ENCODE measurements around the gene IPCEF1. TPM values are rescaled to one million over a fixed set of nuclear protein-coding genes. Genes with fewer than 3 reads are reported as not detected.
"Not testable (repeated sequence)": the region's sequence is repeated elsewhere in the genome, so short reads cannot be mapped to it uniquely, and the experiment has no call there.

The IPCEF1 gene
- total RNA-seq, 5 donors from 2014 or later (not counting 1 experiment from before 2014, with no cell fraction given): 57.6 to 132 (median 69.4) TPM

DNA sequence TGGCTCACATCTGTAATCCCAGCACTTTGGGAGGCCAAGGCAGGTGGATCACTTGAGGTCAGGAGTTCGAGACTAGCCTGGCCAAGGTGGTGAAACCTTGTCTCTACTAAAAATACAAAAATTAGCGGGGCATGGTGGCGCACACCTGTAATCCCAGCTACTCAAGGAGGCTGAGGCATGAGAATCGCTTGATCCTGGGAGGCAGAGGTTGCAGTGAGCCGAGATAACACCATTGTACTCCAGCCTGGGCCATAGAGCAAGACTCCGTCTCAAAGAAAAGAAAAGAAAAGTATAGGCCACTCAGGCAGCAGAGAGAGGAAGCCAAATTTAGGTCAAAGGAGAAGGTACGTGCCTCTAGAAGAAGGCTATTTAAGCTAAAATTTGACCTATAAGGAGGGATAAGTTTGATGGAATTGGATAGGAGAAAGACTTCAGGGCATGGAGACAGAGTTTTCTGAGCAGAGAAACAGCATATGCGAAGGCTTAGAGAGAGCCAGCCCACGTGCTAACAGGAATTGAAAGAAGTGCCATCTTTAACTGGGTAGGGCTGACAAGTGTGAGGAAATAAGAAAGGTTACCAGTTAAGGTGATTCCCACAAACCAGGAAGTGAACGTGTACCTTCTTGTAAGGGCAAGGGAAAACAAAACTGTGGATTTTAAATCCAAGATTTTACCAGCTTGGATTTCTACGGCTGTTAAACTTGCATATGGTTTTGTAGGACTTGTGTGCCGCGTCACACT, 113.8 kb downstream of the IPCEF1 start:
- 62% methylated on average over 7 of the region's 13 CpGs for WGBS (ENCODE audit: insufficient coverage)
- Histone ChIP-seq H3K36me3 (ENCODE audit: control insufficient read depth in 2 of 2, extremely low read depth in 1 of 2, insufficient read depth in 1 of 2, low read length in 1 of 2) (peaks cover 0 to 23% of the 10 kb centered on the region in 2 donors), H3K4me1 (ENCODE audit: control insufficient read depth in 1 of 2, extremely low read depth in 1 of 2, insufficient read depth in 2 of 2, low read length in 2 of 2) (peaks cover 36 to 56% of the 10 kb centered on the region in 2 experiments), H3K9me3 (no peaks in the 10 kb centered on the region), H3K27ac (ENCODE audit: low read length) (peak overlapping the region; percentile 88), H3K4me3 (ENCODE audit: control insufficient read depth in 1 of 2, extremely low read depth in 1 of 2, low read length in 1 of 2) (no peak overlapping the region), H3K27me3 (replicated peaks in 1 of 2; ENCODE audit: control insufficient read depth in 2 of 2, extremely low read depth in 1 of 2, insufficient read depth in 2 of 2, low read length in 1 of 2) (no peaks in the 10 kb centered on the region)
- Mint-ChIP-seq H3K4me1 (peaks cover 64 to 91% (median 78%) of the 10 kb centered on the region in 3 donors), H3K9me3 (peaks cover 0 to 6% (median 6%) of the 10 kb centered on the region in 3 donors), H3K4me3 (peak overlapping the region; percentile 92 to 96 (median 93)), H3K36me3 (peaks cover 44% of the 10 kb centered on the region), H3K27ac (peak overlapping the region; percentile 93 to 97), H3K27me3 (no peaks in the 10 kb centered on the region)
- POLR2A ChIA-PET: no interaction called here
- CTCF ChIA-PET: interaction anchor here (0.8 to 1.0 kb wide), 2 partner anchors 11 to 34 kb away, joined by 3 read pairs; no protein-coding TSS in a partner anchor
- ATAC-seq (replicated peaks in 1 of 4): no peak
- no peak for DNase-seq

DNA sequence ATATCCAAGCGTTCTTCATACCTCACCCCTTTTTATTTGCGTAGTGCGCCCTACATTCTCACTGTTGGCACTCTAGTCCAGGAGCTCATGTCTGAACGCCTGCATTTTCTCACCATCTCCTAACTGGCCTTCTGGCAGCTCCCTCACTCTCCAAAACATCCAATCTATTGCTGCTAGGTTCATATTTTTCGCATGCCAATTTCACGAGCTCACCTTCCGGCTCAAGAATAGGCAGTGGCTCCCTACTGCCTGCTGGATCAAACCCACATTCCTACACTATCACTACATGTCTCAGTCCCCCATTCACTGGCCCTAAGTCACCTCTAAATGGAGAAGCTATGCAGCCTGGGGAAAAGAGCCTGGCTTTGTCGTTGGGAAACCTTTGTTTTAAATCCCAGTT, 115.0 kb downstream of the IPCEF1 start:
- H3K4me1 Mint-ChIP-seq: peaks cover 71 to 92% (median 80%) of the 10 kb centered on the region in 3 donors
- 88% methylated on average over 6 of the region's 8 CpGs for WGBS (ENCODE audit: insufficient coverage)

DNA sequence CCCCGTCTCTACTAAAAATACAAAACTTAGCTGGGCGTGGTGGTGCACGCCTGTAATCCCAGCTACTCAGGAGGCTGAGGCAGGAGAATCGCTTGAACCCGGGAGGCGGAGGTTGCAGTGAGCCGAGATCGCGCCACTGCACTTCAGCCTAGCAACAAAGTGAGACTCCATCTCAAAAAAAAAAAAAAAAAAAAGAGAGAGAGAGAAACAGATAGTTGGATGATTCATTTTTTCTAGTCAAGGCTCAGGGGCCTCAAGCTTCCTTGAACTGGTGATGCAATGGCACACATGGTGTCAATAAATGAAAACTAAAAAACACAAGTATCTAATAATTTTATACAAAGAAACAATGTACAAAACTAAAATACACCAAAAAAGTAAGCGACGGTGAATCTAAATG, 115.5 kb downstream of the IPCEF1 start:
- not testable (repeated sequence) for H3K27me3 Mint-ChIP-seq; H3K4me3 ChIP-seq (ENCODE audit: control insufficient read depth in 1 of 2, extremely low read depth in 1 of 2, low read length in 1 of 2); DNase-seq; H3K27me3 ChIP-seq (replicated peaks in 1 of 2; ENCODE audit: control insufficient read depth in 2 of 2, extremely low read depth in 1 of 2, insufficient read depth in 2 of 2, low read length in 1 of 2); H3K9me3 Mint-ChIP-seq; H3K9me3 ChIP-seq
- Mint-ChIP-seq H3K36me3 (peaks cover 48% of the 10 kb centered on the region), H3K4me3 (peak overlapping the region; percentile 18 to 92 (median 72)), H3K4me1 (peaks cover 76 to 92% (median 82%) of the 10 kb centered on the region in 3 donors), H3K27ac (peak overlapping the region; percentile 83 to 92)
- H3K36me3 ChIP-seq (ENCODE audit: control insufficient read depth in 2 of 2, extremely low read depth in 1 of 2, insufficient read depth in 1 of 2, low read length in 1 of 2): peaks cover 0 to 28% of the 10 kb centered on the region in 2 donors
- CTCF ChIA-PET: interaction anchor here (0.5 to 2.1 kb wide), 4 partner anchors 9 to 261 kb away, joined by 5 to 6 read pairs (median 6); no protein-coding TSS in a partner anchor
- H3K27ac ChIP-seq (ENCODE audit: low read length): peak overlapping the region; percentile 38
- peak in 3 of 4 experiments; percentile 18 to 33 (median 24) for ATAC-seq (replicated peaks in 1 of 4)
- 60% methylated on average over 2 of the region's 11 CpGs for WGBS (ENCODE audit: insufficient coverage)
- POLR2A ChIA-PET: interaction anchor here (0.6 to 1.0 kb wide), 4 partner anchors 9 to 19 kb away, joined by 3 to 9 read pairs (median 4); no protein-coding TSS in a partner anchor
- H3K4me1 ChIP-seq (ENCODE audit: control insufficient read depth in 1 of 2, extremely low read depth in 1 of 2, insufficient read depth in 2 of 2, low read length in 2 of 2): peaks cover 34 to 56% of the 10 kb centered on the region in 2 experiments

More for the DNA sequence above, 115.0 kb downstream of the IPCEF1 start:
- peaks cover 0 to 6% (median 6%) of the 10 kb centered on the region in 3 donors for H3K9me3 Mint-ChIP-seq
- H3K27me3 Mint-ChIP-seq: no peaks in the 10 kb centered on the region
- H3K4me1 ChIP-seq (ENCODE audit: control insufficient read depth in 1 of 2, extremely low read depth in 1 of 2, insufficient read depth in 2 of 2, low read length in 2 of 2): peaks cover 34 to 56% of the 10 kb centered on the region in 2 experiments
- peaks cover 52% of the 10 kb centered on the region for H3K36me3 Mint-ChIP-seq
- peaks cover 0 to 28% of the 10 kb centered on the region in 2 donors for H3K36me3 ChIP-seq (ENCODE audit: control insufficient read depth in 2 of 2, extremely low read depth in 1 of 2, insufficient read depth in 1 of 2, low read length in 1 of 2)
- H3K4me3 Mint-ChIP-seq: peak overlapping the region; percentile 58 to 92 (median 72)
- POLR2A ChIA-PET: interaction anchor here (0.5 to 1.0 kb wide), 4 partner anchors 9 to 20 kb away, joined by 3 to 9 read pairs (median 3); no protein-coding TSS in a partner anchor
- H3K27ac ChIP-seq (ENCODE audit: low read length): peak overlapping the region; percentile 38
- CTCF ChIA-PET: interaction anchor here (0.8 to 2.1 kb wide), 3 partner anchors 31 to 84 kb away, joined by 3 to 6 read pairs (median 5); no protein-coding TSS in a partner anchor
- no peak overlapping the region for H3K4me3 ChIP-seq (ENCODE audit: control insufficient read depth in 1 of 2, extremely low read depth in 1 of 2, low read length in 1 of 2)
- H3K9me3 ChIP-seq: no peaks in the 10 kb centered on the region
- no peak for ATAC-seq (replicated peaks in 1 of 4)
- peak overlapping the region; percentile 83 to 92 for H3K27ac Mint-ChIP-seq
- DNase-seq: no peak
- H3K27me3 ChIP-seq (replicated peaks in 1 of 2; ENCODE audit: control insufficient read depth in 2 of 2, extremely low read depth in 1 of 2, insufficient read depth in 2 of 2, low read length in 1 of 2): no peaks in the 10 kb centered on the region

DNA sequence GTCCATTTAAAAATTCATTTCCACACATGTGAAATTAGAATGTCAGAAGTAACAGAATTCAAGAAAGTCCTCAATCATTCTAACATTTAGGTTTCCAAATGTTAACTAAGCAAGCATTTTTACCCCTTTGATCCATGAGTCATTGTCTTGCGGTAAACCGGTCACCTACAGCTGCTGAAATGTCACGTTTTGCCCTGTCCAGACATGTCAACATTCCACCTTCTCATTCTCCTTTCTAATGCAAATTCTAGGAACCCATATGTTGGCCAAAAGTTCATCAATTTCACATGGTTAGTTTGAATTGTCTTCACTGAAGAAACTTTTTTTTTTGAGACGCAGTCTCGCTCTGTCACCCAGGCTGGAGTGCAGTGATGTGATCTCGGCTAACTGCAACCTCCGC, 117.2 kb downstream of the IPCEF1 start:
- Histone ChIP-seq H3K36me3 (ENCODE audit: control insufficient read depth in 2 of 2, extremely low read depth in 1 of 2, insufficient read depth in 1 of 2, low read length in 1 of 2) (peaks cover 0 to 30% of the 10 kb centered on the region in 2 donors), H3K9me3 (no peaks in the 10 kb centered on the region), H3K4me1 (ENCODE audit: control insufficient read depth in 1 of 2, extremely low read depth in 1 of 2, insufficient read depth in 2 of 2, low read length in 2 of 2) (peaks cover 29 to 53% of the 10 kb centered on the region in 2 experiments), H3K27me3 (replicated peaks in 1 of 2; ENCODE audit: control insufficient read depth in 2 of 2, extremely low read depth in 1 of 2, insufficient read depth in 2 of 2, low read length in 1 of 2) (no peaks in the 10 kb centered on the region), H3K27ac (ENCODE audit: low read length) (no peak overlapping the region), H3K4me3 (ENCODE audit: control insufficient read depth in 1 of 2, extremely low read depth in 1 of 2, low read length in 1 of 2) (no peak overlapping the region)
- H3K36me3 Mint-ChIP-seq: peaks cover 47% of the 10 kb centered on the region
- DNase-seq (peak in 1 of 35 experiments; percentile 47), ATAC-seq (replicated peaks in 1 of 4) (peak; percentile 40 to 66 (median 63))
- H3K9me3 Mint-ChIP-seq: peaks cover 0 to 6% (median 6%) of the 10 kb centered on the region in 3 donors
- H3K27ac Mint-ChIP-seq: peak overlapping the region; percentile 55 to 86
- 32% methylated on average over 4 of the region's 7 CpGs for WGBS (ENCODE audit: insufficient coverage)
- H3K27me3 Mint-ChIP-seq: no peaks in the 10 kb centered on the region
- CTCF ChIA-PET: no interaction called here
- H3K4me3 Mint-ChIP-seq: peak overlapping the region; percentile 63 to 92 (median 72)
- H3K4me1 Mint-ChIP-seq: peaks cover 82 to 89% (median 85%) of the 10 kb centered on the region in 3 donors
- POLR2A ChIA-PET: no interaction called here

DNA sequence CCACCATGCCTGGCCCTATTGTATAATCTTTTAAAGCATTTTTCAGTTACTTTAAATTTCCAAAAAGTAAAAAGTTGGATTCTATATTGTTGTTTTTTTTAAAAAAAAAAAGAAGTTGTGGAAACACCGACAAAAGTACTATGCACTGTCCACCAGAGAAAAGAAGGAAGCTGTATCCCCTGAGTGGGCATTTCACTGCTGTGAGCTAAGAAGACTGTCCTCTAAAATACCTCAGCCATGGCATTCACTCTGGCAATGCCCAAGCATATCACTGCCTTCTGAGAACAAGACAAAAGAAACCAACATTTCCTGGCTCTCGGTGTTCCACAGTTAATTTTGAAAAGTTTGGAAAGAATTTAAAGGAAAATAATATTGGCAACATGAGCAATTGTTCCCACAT, 117.8 kb downstream of the IPCEF1 start:
- no CpG with 5 or more reads among the region's 2 CpGs for WGBS (ENCODE audit: insufficient coverage)
- Mint-ChIP-seq H3K9me3 (peaks cover 0 to 6% (median 6%) of the 10 kb centered on the region in 3 donors), H3K27ac (peak overlapping the region; percentile 55 to 86), H3K27me3 (no peaks in the 10 kb centered on the region), H3K36me3 (peaks cover 47% of the 10 kb centered on the region), H3K4me3 (peak overlapping the region; percentile 18 to 92 (median 72)), H3K4me1 (peaks cover 85 to 89% (median 85%) of the 10 kb centered on the region in 3 donors)
- CTCF ChIA-PET: no interaction called here
- POLR2A ChIA-PET: interaction anchor here in 1 of 2 donors (0.7 kb wide), 1 partner anchor 11 kb away, joined by 6 read pairs; no protein-coding TSS in a partner anchor
- no peak overlapping the region for H3K27ac ChIP-seq (ENCODE audit: low read length)
- no peaks in the 10 kb centered on the region for H3K27me3 ChIP-seq (replicated peaks in 1 of 2; ENCODE audit: control insufficient read depth in 2 of 2, extremely low read depth in 1 of 2, insufficient read depth in 2 of 2, low read length in 1 of 2)
- DNase-seq: no peak
- peaks cover 29 to 55% of the 10 kb centered on the region in 2 experiments for H3K4me1 ChIP-seq (ENCODE audit: control insufficient read depth in 1 of 2, extremely low read depth in 1 of 2, insufficient read depth in 2 of 2, low read length in 2 of 2)
- H3K4me3 ChIP-seq (ENCODE audit: control insufficient read depth in 1 of 2, extremely low read depth in 1 of 2, low read length in 1 of 2): no peak overlapping the region
- H3K36me3 ChIP-seq (ENCODE audit: control insufficient read depth in 2 of 2, extremely low read depth in 1 of 2, insufficient read depth in 1 of 2, low read length in 1 of 2): peaks cover 0 to 29% of the 10 kb centered on the region in 2 donors
- no peak for ATAC-seq (replicated peaks in 1 of 4)
- H3K9me3 ChIP-seq: no peaks in the 10 kb centered on the region

DNA sequence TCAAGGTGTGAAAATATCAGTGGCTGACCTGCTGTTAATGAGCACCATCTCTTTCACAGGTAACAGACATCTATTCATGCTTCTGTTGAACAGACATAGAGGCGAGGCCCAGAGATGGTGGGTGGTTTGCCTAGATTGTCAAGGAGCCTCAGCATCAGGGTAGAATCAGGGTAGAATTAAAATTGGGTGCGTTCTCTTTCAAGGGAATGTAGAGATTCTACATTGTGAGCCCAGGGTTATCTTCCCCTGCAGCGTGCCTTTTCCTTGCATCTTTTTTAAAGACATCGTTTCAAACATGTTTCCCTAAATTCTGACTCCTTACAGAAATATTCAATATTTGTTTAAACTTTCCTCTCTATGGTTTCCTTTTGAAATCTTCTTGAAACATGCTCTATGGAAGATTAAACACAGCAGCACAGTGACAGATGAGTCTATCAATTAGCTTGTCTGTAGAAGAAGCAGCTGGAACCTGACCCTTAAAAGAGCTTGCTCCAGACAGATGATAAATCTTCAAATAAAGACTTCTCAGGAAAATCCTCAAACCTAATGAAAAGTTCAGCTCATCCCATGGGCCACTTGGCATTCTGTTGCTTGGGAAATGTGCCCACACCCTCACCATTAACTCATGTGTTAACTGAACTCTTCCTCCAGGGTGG, 119.8 kb downstream of the IPCEF1 start:
- Histone ChIP-seq H3K4me3 (ENCODE audit: control insufficient read depth in 1 of 2, extremely low read depth in 1 of 2, low read length in 1 of 2) (no peak overlapping the region), H3K9me3 (no peaks in the 10 kb centered on the region), H3K36me3 (ENCODE audit: control insufficient read depth in 2 of 2, extremely low read depth in 1 of 2, insufficient read depth in 1 of 2, low read length in 1 of 2) (peaks cover 0 to 13% of the 10 kb centered on the region in 2 donors), H3K4me1 (ENCODE audit: control insufficient read depth in 1 of 2, extremely low read depth in 1 of 2, insufficient read depth in 2 of 2, low read length in 2 of 2) (peaks cover 32 to 45% of the 10 kb centered on the region in 2 experiments), H3K27ac (ENCODE audit: low read length) (no peak overlapping the region), H3K27me3 (replicated peaks in 1 of 2; ENCODE audit: control insufficient read depth in 2 of 2, extremely low read depth in 1 of 2, insufficient read depth in 2 of 2, low read length in 1 of 2) (no peaks in the 10 kb centered on the region)
- no peaks in the 10 kb centered on the region for H3K27me3 Mint-ChIP-seq
- peak overlapping the region; percentile 2 for H3K27ac Mint-ChIP-seq
- no peaks in the 10 kb centered on the region for H3K9me3 Mint-ChIP-seq
- ATAC-seq (replicated peaks in 1 of 4): no peak
- no peak for DNase-seq
- H3K36me3 Mint-ChIP-seq: peaks cover 31% of the 10 kb centered on the region
- H3K4me1 Mint-ChIP-seq: peaks cover 84 to 88% (median 84%) of the 10 kb centered on the region in 3 donors
- 100% methylated on average over 1 of the region's 4 CpGs for WGBS (ENCODE audit: insufficient coverage)
- CTCF ChIA-PET: interaction anchor here in 1 of 2 donors (0.6 to 1.2 kb wide), 3 partner anchors 8 to 53 kb away, joined by 3 to 4 read pairs (median 3); no protein-coding TSS in a partner anchor
- no peak overlapping the region for H3K4me3 Mint-ChIP-seq
- POLR2A ChIA-PET: interaction anchor here (0.6 to 0.8 kb wide), 2 partner anchors 10 to 30 kb away, joined by 3 to 11 read pairs; no protein-coding TSS in a partner anchor
